ENCODE results near the gene PIAS4.

The PIAS4 gene

GRCh38 chr19:3977242-3978143 is 30.0 kb upstream of the PIAS4 start:
- DNase-seq (ENCODE audit: low spot score), result no peak

- no peak for DNase-seq (ENCODE audit: low spot score)
Measured at GRCh38 chr19:3978145-3978544, 29.4 kb upstream of the PIAS4 start.

- DNase-seq (ENCODE audit: low spot score), result no peak
Measured at GRCh38 chr19:3979289-3979673, 28.3 kb upstream of the PIAS4 start.

GRCh38 chr19:3979674-3980352 is 27.7 kb upstream of the PIAS4 start:
- DNase-seq (ENCODE audit: low spot score), result no peak

GRCh38 chr19:3980353-3981251 is 26.9 kb upstream of the PIAS4 start:
- DNase-seq (ENCODE audit: low spot score), result no peak

GRCh38 chr19:3981373-3981735 is 26.2 kb upstream of the PIAS4 start:
- no peak for DNase-seq (ENCODE audit: low spot score)

- no peak for DNase-seq (ENCODE audit: low spot score)
Measured at GRCh38 chr19:3981736-3982681, 25.5 kb upstream of the PIAS4 start.

- DNase-seq (ENCODE audit: low spot score), result no peak
Measured at GRCh38 chr19:3982701-3983541, 24.6 kb upstream of the PIAS4 start.

- DNase-seq (ENCODE audit: low spot score), result no peak
Measured at GRCh38 chr19:3983542-3983914, 24.0 kb upstream of the PIAS4 start.

- DNase-seq (ENCODE audit: low spot score), result peak; percentile 13
Measured at GRCh38 chr19:3983936-3984583, 23.5 kb upstream of the PIAS4 start.

- no peak for DNase-seq (ENCODE audit: low spot score)
Measured at GRCh38 chr19:3984584-3984907, 23.0 kb upstream of the PIAS4 start.

GRCh38 chr19:3984908-3985642 is 22.5 kb upstream of the PIAS4 start, which contains the start of gene EEF2:
EEF2 (minus strand) TSS chr19:3985463; CDS start chr19:3985380, 83 bp downstream.
- peak; percentile 90 for DNase-seq (ENCODE audit: low spot score)

GRCh38 chr19:3985643-3986259 is 21.8 kb upstream of the PIAS4 start:
- DNase-seq (ENCODE audit: low spot score), result no peak

GRCh38 chr19:3986260-3987041 is 21.1 kb upstream of the PIAS4 start:
- peak; percentile 88 for DNase-seq (ENCODE audit: low spot score)

GRCh38 chr19:3987619-3988371 is 19.7 kb upstream of the PIAS4 start:
- peak; percentile 78 for DNase-seq (ENCODE audit: low spot score)

- DNase-seq (ENCODE audit: low spot score), result no peak
Measured at GRCh38 chr19:3990815-3991117, 16.8 kb upstream of the PIAS4 start.

GRCh38 chr19:3995607-3996006 is 11.9 kb upstream of the PIAS4 start:
- no peak for DNase-seq (ENCODE audit: low spot score)

Measured in Ammon's horn (tissue), 1 donor.